Stimulated activated memory B cell treated with anti-CD40 and anti-IgM and Interleukin-4, amounts not matched to agents 10 μg/mL and 1 μg/mL and 100 μg/mL, for 72 hours (primary cell): Measurements from ENCODE around the gene GRK5.
A peak's percentile ranks its signal among the peaks of the same experiment; 100 is the strongest.
"Not testable (repeated sequence)": the region's sequence is repeated elsewhere in the genome, so short reads cannot be mapped to it uniquely, and the experiment has no call there.

Experiments
- ATAC-seq: fragments of 150-1000 bp; cut with Tn5 transposase; 2 replicates; pipeline ENCODE4 v1.10.0; 2021
- H3K27ac Mint-ChIP-seq: one replicate; pipeline ENCODE4 v1.8.0; 2022; ENCODE audit warnings: mild to moderate bottlenecking, mixed read lengths
- H3K27me3 Mint-ChIP-seq: one replicate; pipeline ENCODE4 v1.8.0; 2022; ENCODE audit warnings: mixed read lengths
- H3K36me3 Mint-ChIP-seq: one replicate; pipeline ENCODE4 v1.8.0; 2022; ENCODE audit warnings: mixed read lengths
- H3K4me1 Mint-ChIP-seq: one replicate; pipeline ENCODE4 v1.8.0; 2022; ENCODE audit warnings: mixed read lengths
- H3K4me3 Mint-ChIP-seq: one replicate; pipeline ENCODE4 v1.8.0; 2022; ENCODE audit warnings: mild to moderate bottlenecking, moderate library complexity, mixed read lengths
- H3K9me3 Mint-ChIP-seq: one replicate; pipeline ENCODE4 v1.8.0; 2022; ENCODE audit warnings: mixed read lengths

The GRK5 gene

DNA sequence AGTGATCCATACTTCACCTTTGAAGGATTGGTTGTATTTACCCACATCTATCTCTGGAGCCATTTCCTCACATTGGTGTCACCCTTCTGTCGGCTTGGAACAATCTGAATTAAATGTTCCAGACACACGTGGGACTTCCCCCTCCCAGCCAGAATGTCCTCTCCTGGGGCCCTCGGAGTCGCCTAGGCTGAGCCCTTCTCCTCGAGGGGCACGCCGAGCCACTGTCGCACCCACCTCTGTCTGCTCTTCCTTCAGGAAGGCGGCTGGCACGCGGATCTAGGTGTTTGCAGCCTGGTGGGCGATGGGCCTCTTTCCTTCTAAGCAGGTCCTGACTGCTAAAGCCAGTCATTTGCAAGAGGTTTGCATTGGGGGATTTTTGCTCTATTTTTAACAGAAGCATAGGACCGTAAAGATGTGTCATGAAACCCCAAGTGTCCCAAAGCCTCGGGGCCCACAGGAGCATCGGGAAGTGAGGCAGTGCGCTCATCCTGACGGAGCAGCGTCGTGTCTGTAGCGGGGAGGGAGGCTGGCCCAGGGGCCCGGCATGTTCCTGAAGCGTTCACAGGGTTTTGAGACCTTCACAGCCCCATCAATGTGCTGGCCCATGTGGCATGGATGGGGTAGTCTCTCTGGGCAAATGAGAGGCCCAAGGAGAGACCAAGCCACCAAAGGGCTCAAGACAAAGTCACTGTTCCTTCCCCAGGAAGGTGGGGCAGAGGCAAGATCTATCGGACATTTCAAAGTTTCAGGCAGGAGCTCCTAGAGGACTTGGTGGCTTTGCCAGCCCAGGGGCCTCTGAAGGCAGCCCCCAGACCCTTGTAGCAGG is 248.5 kb downstream of the GRK5 start:
- Mint-ChIP-seq H3K36me3 (peaks cover 9% of the 10 kb centered on the region), H3K27ac (peak overlapping the region; percentile 84), H3K4me1 (peaks cover 37% of the 10 kb centered on the region), H3K9me3 (no peaks in the 10 kb centered on the region), H3K4me3 (peak overlapping the region; percentile 51), H3K27me3 (no peaks in the 10 kb centered on the region)
- peak; percentile 72 for ATAC-seq

DNA sequence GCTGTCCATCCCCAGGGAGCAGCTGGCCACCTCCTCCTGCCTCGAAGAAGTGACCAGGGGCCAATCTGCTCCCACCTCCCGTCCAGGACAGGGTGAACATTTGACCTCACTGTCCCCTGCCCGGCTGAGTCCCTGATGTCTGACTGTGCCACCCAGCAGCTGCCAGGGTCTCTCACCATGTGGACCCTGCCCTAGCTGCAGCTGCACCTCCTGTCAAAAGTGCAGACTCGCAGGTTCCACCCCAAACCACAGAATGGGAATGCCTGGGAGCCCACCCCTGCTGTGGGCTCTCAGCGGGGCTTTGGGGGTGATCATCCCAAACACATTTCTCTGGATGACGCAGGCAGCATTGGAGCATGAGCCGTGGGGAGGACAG is 249.1 kb downstream of the GRK5 start:
- Mint-ChIP-seq H3K4me1 (peaks cover 43% of the 10 kb centered on the region), H3K9me3 (no peaks in the 10 kb centered on the region), H3K4me3 (no peak overlapping the region), H3K27me3 (no peaks in the 10 kb centered on the region), H3K27ac (peak overlapping the region; percentile 84), H3K36me3 (peaks cover 9% of the 10 kb centered on the region)
- ATAC-seq = no peak

DNA sequence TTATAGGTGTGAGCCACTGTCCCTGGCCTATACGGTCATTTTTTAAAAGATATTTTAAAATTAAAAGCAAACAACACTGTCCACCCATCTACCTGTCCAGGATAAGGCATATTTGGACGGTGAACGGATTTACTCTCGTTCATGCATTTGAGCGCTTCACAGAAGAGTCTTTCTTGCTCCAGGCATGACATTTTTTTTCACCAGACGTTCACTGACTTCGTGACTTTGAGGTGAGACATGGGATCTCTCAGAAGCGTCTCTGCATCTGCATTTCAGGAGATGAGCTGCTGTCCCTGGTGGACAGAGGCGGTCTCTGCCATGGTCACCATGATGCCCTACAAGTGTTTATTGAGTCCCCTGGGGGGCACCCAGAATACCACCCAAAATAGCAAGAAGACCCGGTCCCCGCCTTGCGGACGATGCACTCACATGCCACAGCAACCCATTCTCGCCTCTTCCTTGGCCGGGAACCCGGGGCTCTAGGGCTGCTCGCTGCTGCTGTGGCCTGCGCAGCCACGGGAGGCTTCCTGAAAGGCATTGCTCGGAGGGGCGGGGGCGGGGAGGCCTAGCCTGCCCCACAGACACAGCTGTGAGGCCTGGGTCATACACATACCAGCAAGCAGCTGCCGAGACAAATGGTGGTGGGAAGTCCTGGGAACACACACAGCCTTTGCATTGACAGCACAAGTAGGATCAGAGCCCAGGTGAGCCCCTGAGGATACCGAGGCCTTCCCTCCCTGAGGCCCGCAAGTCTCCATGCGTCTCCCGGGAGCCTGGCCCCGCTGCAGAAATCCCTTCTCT is 250.8 kb downstream of the GRK5 start:
- Mint-ChIP-seq H3K27me3 (no peaks in the 10 kb centered on the region), H3K4me1 (peaks cover 57% of the 10 kb centered on the region), H3K9me3 (no peaks in the 10 kb centered on the region), H3K4me3 (no peak overlapping the region), H3K27ac (peak overlapping the region; percentile 84), H3K36me3 (peaks cover 16% of the 10 kb centered on the region)
- ATAC-seq = no peak

DNA sequence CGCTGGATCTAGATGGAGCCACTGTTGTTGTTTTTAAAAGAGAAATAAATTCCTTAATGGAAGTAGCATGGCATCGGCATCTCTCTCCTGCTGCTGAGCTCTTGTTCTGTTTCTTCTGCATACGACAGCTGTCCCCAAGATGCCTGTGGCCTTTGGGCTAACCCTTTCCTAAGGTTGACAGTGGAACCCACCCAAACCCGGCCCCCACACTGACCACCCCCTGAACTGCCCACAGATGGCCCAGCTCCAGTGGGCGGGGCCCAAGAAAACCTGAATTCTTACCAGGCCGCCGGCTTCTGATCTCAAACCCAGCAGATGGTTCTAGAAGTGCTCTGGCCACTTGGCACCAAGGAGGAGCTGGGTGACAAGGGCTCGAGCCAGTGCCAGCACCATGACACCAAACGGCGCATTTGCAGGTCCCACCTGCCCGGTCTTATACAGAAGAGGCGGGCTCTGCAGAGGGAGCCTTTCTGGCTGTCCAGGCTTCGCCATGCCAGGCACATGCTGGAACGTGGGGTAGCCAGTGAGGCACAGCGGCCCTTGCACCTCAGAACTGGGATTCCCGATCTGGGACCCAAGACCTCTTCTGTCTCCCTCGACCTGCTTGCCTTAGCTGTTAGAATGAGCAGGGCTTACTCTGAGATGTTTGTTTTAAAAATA is 252.4 kb downstream of the GRK5 start:
- no peak overlapping the region for H3K4me3 Mint-ChIP-seq
- H3K9me3 Mint-ChIP-seq = peaks cover under 1% of the 10 kb centered on the region
- peaks cover 51% of the 10 kb centered on the region for H3K4me1 Mint-ChIP-seq
- no peaks in the 10 kb centered on the region for H3K27me3 Mint-ChIP-seq
- H3K27ac Mint-ChIP-seq = peak overlapping the region; percentile 62
- no peak for ATAC-seq
- H3K36me3 Mint-ChIP-seq = peaks cover 7% of the 10 kb centered on the region

DNA sequence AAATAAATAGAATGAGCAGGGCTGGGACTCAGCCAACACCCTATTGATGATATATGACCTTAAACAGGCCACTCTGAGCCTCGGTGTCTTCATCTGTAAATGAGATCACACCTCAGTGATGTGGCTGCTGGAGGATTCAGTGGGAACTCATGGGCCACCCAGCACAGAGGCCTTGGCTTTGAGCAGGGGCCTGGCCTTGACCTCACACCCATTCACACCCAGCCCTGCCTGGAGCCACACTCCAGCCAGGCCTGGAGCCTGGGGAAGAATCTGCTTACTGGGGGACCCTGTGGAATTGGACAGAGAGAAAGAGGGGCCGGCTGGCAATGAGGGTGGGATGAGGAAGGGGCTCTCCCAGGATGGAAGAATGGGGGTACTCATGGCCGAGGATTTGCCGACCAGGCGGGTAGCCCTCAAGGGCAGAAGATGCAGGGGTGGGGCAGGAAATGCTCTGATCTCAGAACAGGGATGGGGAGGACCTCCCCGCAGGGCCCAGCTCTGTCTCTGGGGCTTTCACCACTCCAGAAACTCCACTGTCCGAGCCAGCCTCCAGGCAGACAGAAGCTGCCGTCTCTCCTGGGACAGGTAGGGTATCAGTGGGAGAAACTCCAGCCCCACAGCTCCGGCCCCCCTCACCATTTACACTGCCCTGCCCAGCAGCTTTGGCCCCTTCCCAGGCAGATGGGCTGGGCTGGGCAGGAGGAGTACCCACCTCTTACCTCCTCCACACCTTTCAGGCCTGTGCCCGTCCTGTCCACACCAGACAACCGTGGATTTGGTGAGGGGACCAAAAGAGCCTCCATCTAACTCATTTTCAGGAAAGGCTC is 253.2 kb downstream of the GRK5 start:
- H3K27me3 Mint-ChIP-seq = no peaks in the 10 kb centered on the region
- peaks cover 5% of the 10 kb centered on the region for H3K9me3 Mint-ChIP-seq
- H3K4me1 Mint-ChIP-seq = peaks cover 43% of the 10 kb centered on the region
- ATAC-seq = no peak
- H3K4me3 Mint-ChIP-seq = no peak overlapping the region
- peak overlapping the region; percentile 62 for H3K27ac Mint-ChIP-seq
- H3K36me3 Mint-ChIP-seq = peaks cover 7% of the 10 kb centered on the region

DNA sequence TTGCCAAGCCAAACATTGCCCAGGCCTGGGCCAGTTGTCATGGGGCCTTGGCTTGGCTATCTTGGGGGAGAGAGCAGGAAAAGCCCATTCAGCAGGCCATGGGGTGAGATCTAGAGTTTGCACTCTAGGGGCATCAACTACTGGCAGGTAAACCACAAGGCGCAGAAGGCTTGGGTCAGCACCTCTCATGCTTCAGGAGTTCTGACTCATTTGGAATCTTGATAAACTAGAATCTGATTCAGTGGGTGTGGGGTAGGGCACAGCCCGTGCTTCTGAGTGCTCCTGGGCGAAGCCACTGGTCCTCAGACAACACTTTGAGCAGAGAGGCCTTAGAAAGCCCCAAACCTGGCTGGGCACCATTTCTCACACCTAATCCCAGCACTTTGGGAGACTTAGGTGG is 254.0 kb downstream of the GRK5 start:
- peak; percentile 93 for ATAC-seq
- no peaks in the 10 kb centered on the region for H3K27me3 Mint-ChIP-seq
- peak overlapping the region; percentile 62 for H3K27ac Mint-ChIP-seq
- H3K9me3 Mint-ChIP-seq = peaks cover 5% of the 10 kb centered on the region
- no peak overlapping the region for H3K4me3 Mint-ChIP-seq
- H3K36me3 Mint-ChIP-seq = peaks cover 7% of the 10 kb centered on the region
- peaks cover 39% of the 10 kb centered on the region for H3K4me1 Mint-ChIP-seq

DNA sequence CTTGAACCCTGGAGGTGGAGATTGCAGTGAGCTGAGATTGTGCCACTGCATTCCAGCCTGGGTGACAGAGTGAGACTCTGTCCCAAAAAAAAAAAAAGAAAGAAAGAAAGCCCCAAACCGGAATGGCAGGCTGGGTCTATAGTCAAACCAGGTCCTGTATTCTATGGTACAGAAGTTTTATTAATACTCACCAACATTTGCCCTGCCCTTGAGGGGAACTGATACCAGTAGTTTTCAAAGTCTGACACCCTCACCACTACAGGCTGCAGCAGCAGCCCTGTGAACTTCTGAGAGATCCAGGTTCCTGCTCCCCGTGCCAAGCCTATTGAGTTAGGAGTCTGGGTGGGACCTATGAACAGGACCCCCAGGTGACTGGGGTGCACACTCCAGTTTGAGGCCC is 254.6 kb downstream of the GRK5 start:
- H3K4me1 Mint-ChIP-seq = peaks cover 39% of the 10 kb centered on the region
- ATAC-seq = peak; percentile 93
- peaks cover 5% of the 10 kb centered on the region for H3K9me3 Mint-ChIP-seq
- H3K4me3 Mint-ChIP-seq = no peak overlapping the region
- peak overlapping the region; percentile 62 for H3K27ac Mint-ChIP-seq
- no peaks in the 10 kb centered on the region for H3K27me3 Mint-ChIP-seq
- H3K36me3 Mint-ChIP-seq = peaks cover 7% of the 10 kb centered on the region

DNA sequence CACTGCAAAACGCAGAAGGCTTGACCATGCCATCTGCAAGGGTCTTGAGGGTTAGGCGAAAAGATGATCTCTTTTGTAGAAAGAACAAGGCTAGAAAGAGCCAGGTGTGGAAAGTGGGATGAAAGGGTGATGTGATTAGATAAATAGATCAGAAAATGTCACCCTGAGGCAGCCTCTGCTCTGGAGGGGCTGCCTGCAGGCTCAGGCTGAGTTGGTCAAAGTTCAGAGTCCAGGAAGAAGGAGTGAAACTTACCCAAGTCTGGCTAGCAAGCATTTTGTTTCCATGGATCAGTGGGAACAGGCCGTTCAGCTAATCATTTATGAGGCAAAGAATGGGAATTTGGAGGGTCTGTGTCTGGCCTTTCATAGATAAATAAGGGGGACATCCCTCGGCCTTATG is 255.4 kb downstream of the GRK5 start:
- Mint-ChIP-seq H3K4me1 (peaks cover 38% of the 10 kb centered on the region), H3K27me3 (no peaks in the 10 kb centered on the region), H3K4me3 (no peak overlapping the region), H3K9me3 (peaks cover 5% of the 10 kb centered on the region), H3K36me3 (peaks cover 7% of the 10 kb centered on the region), H3K27ac (peak overlapping the region; percentile 62)
- no peak for ATAC-seq

DNA sequence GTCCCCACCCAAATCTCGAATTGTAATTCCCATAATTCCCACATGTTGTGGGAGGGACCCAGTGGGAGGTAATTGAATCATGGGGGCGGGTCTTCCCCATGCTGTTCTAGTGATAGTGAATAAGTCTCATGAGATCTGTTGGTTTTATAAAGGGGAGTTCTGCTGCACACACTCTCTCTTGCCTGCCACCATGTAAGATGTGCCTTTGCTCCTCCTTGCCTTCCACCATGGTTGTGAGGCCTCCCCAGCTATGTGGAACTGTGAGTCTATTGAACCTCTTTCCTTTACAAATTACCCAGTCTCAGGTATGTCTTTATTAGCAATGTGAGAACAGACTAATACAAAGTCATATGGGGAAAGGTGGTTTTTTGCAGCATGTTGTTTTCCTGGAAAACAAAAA is 255.8 kb downstream of the GRK5 start:
- ATAC-seq, H3K9me3 Mint-ChIP-seq, H3K36me3 Mint-ChIP-seq, H3K27me3 Mint-ChIP-seq, H3K27ac Mint-ChIP-seq, H3K4me3 Mint-ChIP-seq: not testable (repeated sequence)
- H3K4me1 Mint-ChIP-seq = peaks cover 38% of the 10 kb centered on the region

DNA sequence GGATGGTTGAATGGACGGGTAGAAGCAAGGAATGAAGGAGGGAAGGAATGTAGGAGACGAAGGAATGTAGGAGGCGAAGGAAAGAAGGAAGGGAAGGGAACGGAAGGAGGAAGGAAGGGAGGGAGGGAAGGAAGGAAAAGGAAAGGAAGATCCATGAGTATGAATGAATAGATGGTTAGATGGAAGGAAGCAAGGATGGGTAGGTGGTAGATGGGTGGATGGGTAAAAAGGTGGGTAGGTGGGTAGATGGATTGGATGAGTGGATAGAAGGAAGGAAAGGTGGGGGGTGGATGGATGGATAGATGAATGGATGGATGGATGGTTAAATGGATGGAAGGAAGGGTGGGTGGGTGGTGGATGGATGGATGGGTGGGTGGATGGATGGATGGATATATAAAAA is 257.7 kb downstream of the GRK5 start:
- Mint-ChIP-seq H3K9me3 (peaks cover 5% of the 10 kb centered on the region), H3K27me3 (no peaks in the 10 kb centered on the region), H3K4me3 (no peak overlapping the region), H3K27ac (no peak overlapping the region), H3K36me3 (peaks cover 7% of the 10 kb centered on the region), H3K4me1 (peaks cover 38% of the 10 kb centered on the region)
- ATAC-seq = no peak

DNA sequence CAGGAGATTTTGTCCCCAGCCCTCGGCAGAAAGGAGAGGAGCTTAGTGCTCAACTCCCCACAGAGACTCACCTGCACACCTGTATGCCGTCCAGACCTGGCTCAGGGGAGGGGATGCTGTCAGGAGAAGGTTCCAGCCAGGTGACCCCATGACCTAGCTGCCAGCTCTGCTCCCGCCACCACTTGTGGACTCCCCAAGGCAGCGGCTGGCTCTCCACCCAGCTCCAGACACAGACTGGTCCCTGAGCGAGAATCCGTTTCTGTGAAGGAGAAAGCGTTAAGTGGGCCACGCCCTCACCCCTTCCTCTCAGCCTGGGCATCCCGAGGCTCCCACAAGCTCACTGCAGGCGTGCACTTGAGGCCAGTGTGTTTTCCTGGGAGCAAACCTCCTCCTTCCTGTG is 258.7 kb downstream of the GRK5 start:
- H3K36me3 Mint-ChIP-seq = peaks cover 7% of the 10 kb centered on the region
- H3K9me3 Mint-ChIP-seq = peaks cover 5% of the 10 kb centered on the region
- H3K4me3 Mint-ChIP-seq = no peak overlapping the region
- no peak for ATAC-seq
- H3K4me1 Mint-ChIP-seq = peaks cover 34% of the 10 kb centered on the region
- H3K27ac Mint-ChIP-seq = no peak overlapping the region
- no peaks in the 10 kb centered on the region for H3K27me3 Mint-ChIP-seq

DNA sequence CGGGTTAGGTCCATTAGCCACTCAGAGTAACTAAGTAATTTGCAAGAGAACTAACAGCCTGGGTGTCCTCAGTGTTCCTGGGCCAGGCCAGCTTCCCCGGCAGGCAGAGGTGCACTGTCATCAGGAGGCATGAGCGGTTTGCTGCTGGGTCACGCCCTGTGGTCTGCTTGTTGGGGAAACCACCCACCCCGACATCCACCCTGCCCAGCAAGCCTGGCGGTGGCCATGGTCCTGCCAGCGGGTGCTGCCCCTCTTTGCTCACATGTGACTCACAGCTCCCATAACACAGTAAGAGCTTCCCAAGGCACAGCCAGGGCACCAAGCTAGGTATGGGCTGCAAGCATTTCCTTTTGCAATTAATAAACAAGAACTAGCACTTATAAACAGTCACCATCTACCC is 259.3 kb downstream of the GRK5 start:
- Mint-ChIP-seq H3K4me1 (peaks cover 34% of the 10 kb centered on the region), H3K4me3 (no peak overlapping the region), H3K27me3 (no peaks in the 10 kb centered on the region), H3K27ac (no peak overlapping the region), H3K36me3 (peaks cover 7% of the 10 kb centered on the region), H3K9me3 (peaks cover 7% of the 10 kb centered on the region)
- ATAC-seq = peak; percentile 44

DNA sequence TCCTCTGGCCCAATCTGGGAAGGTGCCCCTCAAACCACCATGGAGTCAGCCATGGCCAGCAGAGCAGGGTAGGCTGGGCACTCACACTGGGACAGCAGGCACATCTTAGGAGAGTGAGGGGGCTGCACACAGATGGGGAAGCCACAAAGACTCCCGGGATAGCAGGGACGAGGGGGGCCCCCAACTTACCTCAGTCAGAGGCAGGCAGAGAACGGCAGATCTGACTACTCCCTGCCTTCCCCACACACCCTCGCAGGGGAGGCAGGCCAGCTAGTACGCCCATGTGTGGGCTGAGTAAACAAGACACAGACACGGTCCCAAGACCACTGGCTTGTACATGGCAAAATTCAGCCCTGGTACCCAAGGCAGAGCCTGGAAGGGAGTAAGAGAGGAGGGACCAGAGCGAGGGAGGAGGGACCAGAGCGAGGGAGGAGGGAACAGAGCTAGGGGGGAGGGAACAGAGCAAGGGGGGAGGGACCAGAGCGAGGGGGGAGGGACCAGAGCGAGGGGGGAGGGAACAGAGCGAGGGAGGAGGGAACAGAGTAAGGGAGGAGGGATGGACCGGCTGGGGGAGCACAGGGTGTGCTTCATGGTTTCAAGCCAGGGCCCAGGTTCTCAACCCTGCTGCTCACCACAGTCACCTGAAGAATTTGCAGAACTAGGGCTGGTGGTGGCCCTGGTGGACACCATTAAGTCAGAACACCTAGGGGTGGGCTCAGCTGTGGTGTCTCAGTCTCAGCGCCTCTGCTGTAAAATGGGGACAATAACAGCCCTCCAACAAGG is 261.4 kb downstream of the GRK5 start:
- Mint-ChIP-seq H3K27me3 (no peaks in the 10 kb centered on the region), H3K9me3 (peaks cover 7% of the 10 kb centered on the region), H3K27ac (no peak overlapping the region), H3K36me3 (no peaks in the 10 kb centered on the region), H3K4me1 (peaks cover 39% of the 10 kb centered on the region), H3K4me3 (no peak overlapping the region)
- ATAC-seq = no peak

DNA sequence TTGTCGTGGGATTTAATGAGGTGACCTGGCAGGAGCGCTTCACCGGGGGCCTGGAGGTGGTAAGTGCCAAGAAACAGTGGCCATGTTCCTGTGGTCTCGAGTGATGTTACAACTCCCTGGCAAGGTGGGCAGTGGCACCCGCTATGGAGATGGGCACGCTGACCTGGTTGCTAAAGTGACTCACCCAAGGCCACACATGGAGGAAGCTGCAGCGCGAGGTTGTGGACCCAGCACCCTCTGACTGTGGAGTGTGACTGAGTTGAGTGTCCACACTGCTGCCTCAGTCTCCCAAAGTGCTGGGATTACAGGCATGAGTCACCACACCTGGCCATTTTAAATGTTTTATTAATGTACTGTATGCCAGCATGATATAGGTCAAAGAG is 261.9 kb downstream of the GRK5 start:
- ATAC-seq = no peak
- peaks cover 10% of the 10 kb centered on the region for H3K9me3 Mint-ChIP-seq
- no peaks in the 10 kb centered on the region for H3K36me3 Mint-ChIP-seq
- H3K4me1 Mint-ChIP-seq = peaks cover 39% of the 10 kb centered on the region
- no peak overlapping the region for H3K4me3 Mint-ChIP-seq
- H3K27ac Mint-ChIP-seq = no peak overlapping the region
- H3K27me3 Mint-ChIP-seq = no peaks in the 10 kb centered on the region
